ENCODE results near the gene ITGB5.
"Not testable (repeated sequence)": the region's sequence is repeated elsewhere in the genome, so short reads cannot be mapped to it uniquely, and the experiment has no call there.

ITGB5 gene

DNA sequence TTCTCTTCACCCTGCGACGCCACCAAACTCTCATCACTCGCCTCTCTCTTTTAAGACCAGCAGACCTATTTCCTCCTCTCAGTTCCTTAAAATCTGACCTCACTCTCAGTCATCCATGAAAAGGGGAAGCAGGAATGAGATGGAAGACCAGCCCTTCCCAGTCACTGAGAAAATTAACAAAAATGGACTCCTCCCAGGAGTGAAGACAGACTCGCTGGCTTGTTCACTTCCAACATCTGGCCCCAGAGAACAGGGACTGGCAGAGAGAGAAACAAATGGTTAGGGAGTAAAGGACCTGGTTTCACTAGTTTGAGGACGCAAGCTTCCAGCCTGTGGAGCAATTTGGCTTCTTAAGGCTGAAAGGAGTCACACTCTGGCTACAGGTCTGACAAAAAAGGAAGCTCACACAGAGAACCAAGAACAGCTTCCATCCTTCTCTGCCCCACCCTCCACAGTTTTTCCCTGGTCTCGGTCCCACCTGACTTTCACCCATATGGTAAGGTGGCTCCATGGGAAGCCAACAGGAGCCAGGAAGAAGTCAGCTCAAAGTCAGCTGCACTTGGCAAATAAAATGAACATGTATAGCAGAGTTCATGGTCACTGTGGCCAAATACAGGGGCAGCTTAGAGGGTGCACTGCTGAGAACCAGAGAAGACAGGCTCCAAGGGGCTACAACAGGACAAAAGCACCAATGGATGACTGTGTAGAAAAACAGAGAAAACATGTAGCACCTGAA is 57.2 kb downstream of the ITGB5 start:
- no peak for DNase-seq (ENCODE audit: extremely low read depth, low read depth)
- TF ChIP-seq, protein P1, sequence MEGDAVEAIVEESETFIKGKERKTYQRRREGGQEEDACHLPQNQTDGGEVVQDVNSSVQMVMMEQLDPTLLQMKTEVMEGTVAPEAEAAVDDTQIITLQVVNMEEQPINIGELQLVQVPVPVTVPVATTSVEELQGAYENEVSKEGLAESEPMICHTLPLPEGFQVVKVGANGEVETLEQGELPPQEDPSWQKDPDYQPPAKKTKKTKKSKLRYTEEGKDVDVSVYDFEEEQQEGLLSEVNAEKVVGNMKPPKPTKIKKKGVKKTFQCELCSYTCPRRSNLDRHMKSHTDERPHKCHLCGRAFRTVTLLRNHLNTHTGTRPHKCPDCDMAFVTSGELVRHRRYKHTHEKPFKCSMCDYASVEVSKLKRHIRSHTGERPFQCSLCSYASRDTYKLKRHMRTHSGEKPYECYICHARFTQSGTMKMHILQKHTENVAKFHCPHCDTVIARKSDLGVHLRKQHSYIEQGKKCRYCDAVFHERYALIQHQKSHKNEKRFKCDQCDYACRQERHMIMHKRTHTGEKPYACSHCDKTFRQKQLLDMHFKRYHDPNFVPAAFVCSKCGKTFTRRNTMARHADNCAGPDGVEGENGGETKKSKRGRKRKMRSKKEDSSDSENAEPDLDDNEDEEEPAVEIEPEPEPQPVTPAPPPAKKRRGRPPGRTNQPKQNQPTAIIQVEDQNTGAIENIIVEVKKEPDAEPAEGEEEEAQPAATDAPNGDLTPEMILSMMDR (IDR thresholded peaks at IDR 0.05; ENCODE audit: low read depth, low read length) = no peak

DNA sequence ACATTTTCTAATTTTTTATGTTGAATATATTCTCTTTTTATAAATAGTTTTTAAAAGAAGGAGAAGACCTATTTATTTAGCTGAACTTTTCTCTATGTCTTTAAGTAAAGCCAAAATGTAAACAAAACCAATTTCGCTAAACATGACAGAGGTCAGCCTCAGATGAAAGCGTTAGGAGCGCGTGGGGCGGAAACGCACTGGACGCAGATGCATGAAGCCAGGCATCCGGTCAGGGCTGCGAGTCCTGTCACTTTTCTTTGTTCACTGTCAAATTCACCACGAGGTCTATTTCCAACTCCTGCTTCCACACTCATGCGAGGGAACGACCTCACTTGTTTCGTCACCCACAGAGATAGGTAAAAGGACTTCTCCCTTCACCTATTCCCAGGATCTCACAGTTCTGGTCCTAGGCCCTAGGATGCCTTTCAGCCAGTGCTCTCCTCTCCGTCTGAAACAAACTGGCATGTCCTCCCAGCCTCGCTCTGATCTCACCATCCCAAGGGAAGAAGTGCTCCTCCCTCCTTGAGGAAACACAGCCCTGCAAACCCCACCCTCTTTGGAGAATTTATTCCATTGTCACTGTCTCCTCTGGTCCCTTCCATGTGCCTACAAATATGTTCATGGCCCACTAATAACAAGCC is 57.9 kb downstream of the ITGB5 start:
- DNase-seq (ENCODE audit: extremely low read depth, low read depth) = no peak
- TF ChIP-seq, protein P1 (IDR thresholded peaks at IDR 0.05; ENCODE audit: low read depth, low read length) = no peak

DNA sequence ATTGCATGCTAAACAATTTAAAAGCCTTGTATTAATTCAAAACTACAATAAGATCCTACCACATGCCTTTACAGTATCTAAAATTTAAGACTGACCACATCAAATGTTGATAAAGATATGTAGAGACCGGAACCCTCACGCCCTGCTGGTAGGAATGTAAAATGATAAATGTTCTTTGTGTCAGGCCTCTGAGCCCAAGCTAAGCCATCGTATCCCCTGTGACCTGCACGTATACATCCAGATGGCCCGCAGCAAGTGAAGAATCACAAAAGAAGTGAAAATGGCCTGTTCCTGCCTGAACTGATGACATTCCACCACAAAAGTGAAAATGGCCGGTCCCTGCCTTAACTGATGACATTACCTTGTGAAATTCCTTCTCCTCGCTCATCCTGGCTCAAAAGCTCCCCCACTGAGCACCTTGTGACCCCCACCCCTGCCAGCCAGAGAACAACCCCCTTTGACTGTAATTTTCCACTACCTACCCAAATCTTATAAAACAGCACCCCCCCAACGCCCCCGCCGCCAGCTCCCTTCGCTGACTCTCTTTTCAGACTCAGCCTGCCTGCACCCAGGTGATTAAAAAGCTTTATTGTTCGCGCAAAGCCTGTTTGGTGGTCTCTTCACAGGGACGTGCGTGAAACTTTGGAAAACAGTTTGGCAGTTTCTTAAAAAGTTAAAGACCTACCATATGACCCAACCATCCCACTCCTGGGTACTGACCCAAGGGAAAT is 59.5 kb downstream of the ITGB5 start:
- not testable (repeated sequence) for DNase-seq (ENCODE audit: extremely low read depth, low read depth)

DNA sequence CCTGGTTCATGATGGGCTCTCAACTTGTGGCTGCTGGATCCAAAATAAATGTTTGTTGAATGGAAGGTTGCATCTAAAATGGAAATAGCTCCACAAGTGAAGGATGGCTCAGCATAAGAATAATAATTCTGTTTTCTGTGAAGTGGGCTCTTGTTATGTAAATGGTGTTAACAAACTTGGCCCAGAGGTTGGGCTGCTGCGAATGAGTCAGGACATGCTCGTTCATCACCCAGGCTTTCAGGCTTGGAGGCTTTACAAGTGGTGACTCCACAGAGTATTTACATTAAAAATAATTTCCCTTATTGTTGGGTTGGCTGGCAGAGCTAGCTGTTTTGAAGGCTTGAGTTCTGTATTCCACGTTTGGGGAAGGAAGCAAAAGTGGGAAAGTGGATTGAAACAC is 60.5 kb downstream of the ITGB5 start:
- no peak for DNase-seq (ENCODE audit: extremely low read depth, low read depth)
- TF ChIP-seq, protein P1 (IDR thresholded peaks at IDR 0.05; ENCODE audit: low read depth, low read length) = no peak

DNA sequence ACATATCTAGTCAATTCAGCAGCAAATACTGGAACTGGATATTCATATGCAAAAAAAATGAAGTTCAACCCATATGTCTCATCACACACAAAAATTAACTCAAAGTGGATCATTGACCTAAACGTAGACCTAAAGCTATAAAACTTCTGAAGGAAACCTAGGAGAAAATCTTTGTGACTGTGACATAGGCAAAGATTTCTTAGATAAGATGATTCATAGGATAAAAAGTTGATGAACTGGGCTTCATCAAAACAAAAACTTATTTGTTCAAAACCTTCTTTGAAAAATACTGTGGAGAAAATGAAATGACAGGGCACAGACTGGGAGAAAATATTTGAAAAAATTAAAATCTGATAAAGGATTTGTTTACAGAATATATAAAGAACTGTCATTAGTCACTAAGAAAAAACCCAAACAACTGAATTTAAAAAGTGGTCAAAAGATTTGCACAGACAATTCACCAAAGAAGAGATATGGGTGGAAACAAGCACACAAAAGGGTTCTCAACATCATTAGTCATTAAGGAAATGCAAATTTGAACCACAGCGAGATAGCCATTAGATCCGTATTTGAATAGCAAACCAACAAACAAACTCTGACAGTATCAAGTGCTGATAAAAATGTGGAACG is 62.8 kb downstream of the ITGB5 start:
- DNase-seq (ENCODE audit: extremely low read depth, low read depth) = no peak

DNA sequence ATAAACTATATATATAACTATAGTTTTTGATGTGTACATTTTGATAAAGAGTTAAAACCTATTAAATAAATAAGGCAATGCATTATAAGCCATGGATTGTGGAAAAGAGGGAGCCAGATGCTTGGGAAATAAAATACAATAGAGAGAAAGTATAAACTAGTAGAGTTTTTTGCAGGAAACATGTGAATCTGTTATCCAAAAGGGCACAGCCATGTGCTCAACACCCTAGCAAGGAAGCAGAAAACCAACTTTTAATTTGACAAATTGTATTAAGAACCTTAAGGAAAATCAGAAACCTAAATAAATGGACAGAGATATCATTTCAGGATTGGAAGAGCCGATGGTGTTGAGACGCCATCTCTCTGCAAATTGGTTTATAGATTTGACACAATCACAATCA is 63.5 kb downstream of the ITGB5 start:
- DNase-seq (ENCODE audit: extremely low read depth, low read depth) = no peak

More for the DNA sequence above, 62.8 kb downstream of the ITGB5 start:
- TF ChIP-seq, protein P1 (IDR thresholded peaks at IDR 0.05; ENCODE audit: low read depth, low read length) = no peak

DNA sequence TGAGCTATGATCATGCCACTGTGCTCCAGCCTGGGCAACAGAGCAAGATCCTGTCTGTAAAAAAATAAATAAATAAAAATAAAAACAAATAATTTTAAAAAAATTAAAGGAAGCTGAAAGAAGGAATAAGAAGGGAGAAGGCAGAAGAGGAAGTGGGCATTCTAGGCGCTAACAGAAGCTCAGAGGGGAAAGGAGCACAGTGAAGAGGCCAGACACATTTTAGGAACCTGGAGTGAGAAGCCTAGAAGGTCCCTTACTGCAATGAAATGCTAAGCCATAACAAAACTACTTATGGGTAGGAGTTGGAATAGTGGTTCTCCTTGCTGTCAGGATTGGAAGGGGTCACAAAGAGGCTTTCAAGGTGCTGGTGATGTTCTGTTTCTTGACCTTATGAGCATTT is 64.0 kb downstream of the ITGB5 start:
- TF ChIP-seq, protein P1 (IDR thresholded peaks at IDR 0.05; ENCODE audit: low read depth, low read length) = no peak
- DNase-seq (ENCODE audit: extremely low read depth, low read depth) = no peak

More for the DNA sequence above, 63.5 kb downstream of the ITGB5 start:
- TF ChIP-seq, protein P1 (IDR thresholded peaks at IDR 0.05; ENCODE audit: low read depth, low read length) = no peak
